Measurements from ENCODE around the gene CYCS. TPM values are rescaled to one million over a fixed set of nuclear protein-coding genes. Genes with fewer than 3 reads are reported as not detected.

The CYCS gene
- total and polyA plus RNA-seq, 10 of the 15 experiments (the other 5 are each of a cell fraction or from before 2014, with no cell fraction given), result 113 to 952 (median 356) TPM

- peak; percentile 48; the same call in 1 of the 2 replicates for TF ChIP-seq RAD51 (IDR thresholded peaks at IDR 0.05)
Measured at GRCh38 chr7:25075459-25075858, 49.6 kb downstream of the CYCS start (continued).

GRCh38 chr7:25073451-25073850 is 51.6 kb downstream of the CYCS start:
- Histone ChIP-seq H3K36me3 (ENCODE audit: control insufficient read depth in 2 of 2, insufficient read depth in 2 of 2, low read length in 1 of 2) (no peaks in the 10 kb centered on the region; a peak in 1 of 4 replicates), H3K27me3 (replicated peaks in 1 of 2; ENCODE audit: control insufficient read depth in 2 of 2, insufficient read depth in 2 of 2, low read length in 1 of 2) (no peaks in the 10 kb centered on the region), H4K20me1 (ENCODE audit: control insufficient read depth, insufficient read depth) (no peaks in the 10 kb centered on the region), H3K27ac (ENCODE audit: control insufficient read depth, insufficient read depth) (no peak overlapping the region), H3K9ac (ENCODE audit: control insufficient read depth, insufficient read depth, low read length) (no peak overlapping the region), H3K4me1 (ENCODE audit: control insufficient read depth, insufficient read depth, low read length) (no peaks in the 10 kb centered on the region), H3K79me2 (ENCODE audit: control insufficient read depth, insufficient read depth, low read length) (no peaks in the 10 kb centered on the region), H2AFZ (ENCODE audit: control insufficient read depth, low read depth, low read length) (no peak overlapping the region), H3K4me3 (no peak overlapping the region), H3K4me2 (ENCODE audit: control insufficient read depth, insufficient read depth) (no peak overlapping the region), H3K9me3 (replicated peaks; ENCODE audit: control insufficient read depth, insufficient read depth, low read length) (peaks cover 2% of the 10 kb centered on the region)
- intact Hi-C loops (cut with micrococcal nuclease; ENCODE audit: unreplicated experiment), result no loop called here
- ChIA-PET RAD21 (ENCODE audit: unreplicated experiment) (interaction anchor here (1.4 kb wide), 1 partner anchor 261 kb away, joined by 9 read pairs; no protein-coding TSS in a partner anchor), SMC1A (ENCODE audit: uncharacterized antibody, unreplicated experiment) (interaction anchor here (0.8 to 5.6 kb wide), 3 partner anchors 20 to 260 kb away, joined by 3 to 21 read pairs (median 6); no protein-coding TSS in a partner anchor), POLR2A (no interaction called here), CTCF (interaction anchor here (1.1 to 8.2 kb wide), 6 partner anchors 19 to 260 kb away, joined by 4 to 119 read pairs (median 44); no protein-coding TSS in a partner anchor)
- FAIRE-seq, result no peak
- no TSS peak for BruUV-seq (replicated peaks)
- no peak for TF ChIP-seq IRF4 (IDR thresholded peaks at IDR 0.05; ENCODE audit: low read depth, low read length)
- TF ChIP-seq EZH2 (IDR thresholded peaks at IDR 0.05; ENCODE audit: borderline replicate concordance, control insufficient read depth, low read depth, low read length), result no peak
- 66% methylated on average over 2 of the region's 2 CpGs for WGBS (ENCODE audit: insufficient coverage, insufficient replicate concordance, low lambda C conversion rate, missing lambda C conversion rate)
- ATAC-seq, result no peak
- in situ Hi-C loops (cut with MboI), result no loop called here
- no peak for DNase-seq (ENCODE audit: low read depth, low spot score)

Other genes starting within 250 kb of the CYCS start
- 26.3 and 29.3 TPM in 2 replicates for gene OSBPL3, start 145.1 kb downstream of the CYCS start, total RNA-seq (2014; rRNA removed)
- gene OSBPL3, start 145.1 kb downstream of the CYCS start, total RNA-seq (2014; rRNA removed; fragmentation: Illumina TruSeq; extraction: Trizol), result 27.8 and 28.2 TPM in 2 replicates
- gene OSBPL3, start 145.1 kb downstream of the CYCS start, total RNA-seq (2021), result 34.0 and 46.6 TPM in 2 replicates
- gene OSBPL3, start 145.1 kb downstream of the CYCS start, polyA plus RNA-seq (2011; rRNA removed), result 26.1 and 28.0 TPM in 2 replicates
- gene OSBPL3, start 145.1 kb downstream of the CYCS start, polyA plus RNA-seq (2014; fragmentation: Illumina TruSeq; extraction: Trizol), result 23.3 and 26.6 TPM in 2 replicates
- gene OSBPL3, start 145.1 kb downstream of the CYCS start, polyA plus RNA-seq (2014; fragmentation: Nextera tagmentation; extraction: Ambion mirVana), result 10 to 100 TPM in 1 of 2 experiments, 1 to 10 TPM in 1; 6.1 to 15.2 TPM
- 24.2 and 28.1 TPM in 2 replicates for gene OSBPL3, start 145.1 kb downstream of the CYCS start, polyA plus RNA-seq (2014; rRNA removed)
- gene OSBPL3, start 145.1 kb downstream of the CYCS start, polyA plus RNA-seq (2016; fragmentation: Nextera tagmentation; extraction: Ambion mirVana), result 10 to 100 TPM; 33.3 to 38.1 TPM
- gene NPVF, start 103.2 kb upstream of the CYCS start, total RNA-seq (2014; rRNA removed), result not detected in 2 replicates
- gene NPVF, start 103.2 kb upstream of the CYCS start, total RNA-seq (2014; rRNA removed; fragmentation: Illumina TruSeq; extraction: Trizol), result not detected in 2 replicates
- not detected in 2 replicates for gene NPVF, start 103.2 kb upstream of the CYCS start, total RNA-seq (2021)
- not detected in 2 replicates for gene NPVF, start 103.2 kb upstream of the CYCS start, polyA plus RNA-seq (2011; rRNA removed)
- gene NPVF, start 103.2 kb upstream of the CYCS start, polyA plus RNA-seq (2014; fragmentation: Illumina TruSeq; extraction: Trizol), result not detected in 2 replicates
- gene NPVF, start 103.2 kb upstream of the CYCS start, polyA plus RNA-seq (2014; fragmentation: Nextera tagmentation; extraction: Ambion mirVana), result not detected
- not detected in 2 replicates for gene NPVF, start 103.2 kb upstream of the CYCS start, polyA plus RNA-seq (2014; rRNA removed)
- gene NPVF, start 103.2 kb upstream of the CYCS start, polyA plus RNA-seq (2016; fragmentation: Nextera tagmentation; extraction: Ambion mirVana), result not detected